ENCODE measurements around the gene PYM1. TPM values are rescaled to one million over a fixed set of nuclear protein-coding genes. Genes with fewer than 3 reads are reported as not detected.

Gene PYM1
- polyA plus RNA-seq, 1 experiment = 35.3 TPM

GRCh38 chr12:55930771-55931316 lies 3.1 kb upstream of the PYM1 start, which contains the start of gene DGKA:
Gene DGKA, plus strand, starts transcription at chr12:55931162. Its CDS starts 5,342 bp downstream, at chr12:55936504.
- Histone ChIP-seq H3K4me3 (ENCODE audit: low read depth, low read length) (peak within 1 kb of the TSS; percentile 89), H3K27me3 (ENCODE audit: control insufficient read depth, insufficient read depth, low read length) (no peaks in the 10 kb centered on the region), H3K9me3 (ENCODE audit: control insufficient read depth, insufficient read depth, low read length) (no peaks in the 10 kb centered on the region; the same call in 1 of the 2 replicates), H3K27ac (ENCODE audit: low read depth, low read length) (peak within 1 kb of the TSS; percentile 85)
- ChIA-PET CTCF (interaction anchor here (0.6 to 2.9 kb wide), 19 partner anchors 9 to 516 kb away, joined by 3 to 33 read pairs (median 4); partner anchors contain the start of genes DNAJC14, ORMDL2, RAB5B and SARNP), POLR2A (interaction anchor here (0.6 to 1.4 kb wide), 6 partner anchors 43 to 187 kb away, joined by 3 to 7 read pairs (median 4); partner anchors contain the start of genes DNAJC14, ORMDL2, RAB5B and SARNP)
- peak; percentile 60 for DNase-seq (ENCODE audit: low read depth, low spot score)
- TF ChIP-seq, protein P1, sequence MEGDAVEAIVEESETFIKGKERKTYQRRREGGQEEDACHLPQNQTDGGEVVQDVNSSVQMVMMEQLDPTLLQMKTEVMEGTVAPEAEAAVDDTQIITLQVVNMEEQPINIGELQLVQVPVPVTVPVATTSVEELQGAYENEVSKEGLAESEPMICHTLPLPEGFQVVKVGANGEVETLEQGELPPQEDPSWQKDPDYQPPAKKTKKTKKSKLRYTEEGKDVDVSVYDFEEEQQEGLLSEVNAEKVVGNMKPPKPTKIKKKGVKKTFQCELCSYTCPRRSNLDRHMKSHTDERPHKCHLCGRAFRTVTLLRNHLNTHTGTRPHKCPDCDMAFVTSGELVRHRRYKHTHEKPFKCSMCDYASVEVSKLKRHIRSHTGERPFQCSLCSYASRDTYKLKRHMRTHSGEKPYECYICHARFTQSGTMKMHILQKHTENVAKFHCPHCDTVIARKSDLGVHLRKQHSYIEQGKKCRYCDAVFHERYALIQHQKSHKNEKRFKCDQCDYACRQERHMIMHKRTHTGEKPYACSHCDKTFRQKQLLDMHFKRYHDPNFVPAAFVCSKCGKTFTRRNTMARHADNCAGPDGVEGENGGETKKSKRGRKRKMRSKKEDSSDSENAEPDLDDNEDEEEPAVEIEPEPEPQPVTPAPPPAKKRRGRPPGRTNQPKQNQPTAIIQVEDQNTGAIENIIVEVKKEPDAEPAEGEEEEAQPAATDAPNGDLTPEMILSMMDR (IDR thresholded peaks at IDR 0.05; ENCODE audit: low read depth, low read length) = peak; percentile 72

GRCh38 chr12:55929306-55929791 lies 1.7 kb upstream of the PYM1 start:
- no peak overlapping the region for H3K27ac ChIP-seq (ENCODE audit: low read depth, low read length)
- TF ChIP-seq, protein P1 (IDR thresholded peaks at IDR 0.05; ENCODE audit: low read depth, low read length) = no peak
- no peak for DNase-seq (ENCODE audit: low read depth, low spot score)
- POLR2A ChIA-PET = interaction anchor here (0.6 to 1.3 kb wide), 4 partner anchors 82 to 112 kb away, joined by 3 to 4 read pairs (median 3); partner anchors contain the start of genes ORMDL2 and SARNP
- CTCF ChIA-PET = interaction anchor here (1.3 to 2.9 kb wide), 5 partner anchors 11 to 190 kb away, joined by 3 to 33 read pairs (median 11); partner anchors contain the start of genes ORMDL2 and SARNP
- H3K9me3 ChIP-seq (ENCODE audit: control insufficient read depth, insufficient read depth, low read length) = no peaks in the 10 kb centered on the region; the same call in 1 of the 2 replicates
- no peak overlapping the region for H3K4me3 ChIP-seq (ENCODE audit: low read depth, low read length)
- no peaks in the 10 kb centered on the region for H3K27me3 ChIP-seq (ENCODE audit: control insufficient read depth, insufficient read depth, low read length)

DNA sequence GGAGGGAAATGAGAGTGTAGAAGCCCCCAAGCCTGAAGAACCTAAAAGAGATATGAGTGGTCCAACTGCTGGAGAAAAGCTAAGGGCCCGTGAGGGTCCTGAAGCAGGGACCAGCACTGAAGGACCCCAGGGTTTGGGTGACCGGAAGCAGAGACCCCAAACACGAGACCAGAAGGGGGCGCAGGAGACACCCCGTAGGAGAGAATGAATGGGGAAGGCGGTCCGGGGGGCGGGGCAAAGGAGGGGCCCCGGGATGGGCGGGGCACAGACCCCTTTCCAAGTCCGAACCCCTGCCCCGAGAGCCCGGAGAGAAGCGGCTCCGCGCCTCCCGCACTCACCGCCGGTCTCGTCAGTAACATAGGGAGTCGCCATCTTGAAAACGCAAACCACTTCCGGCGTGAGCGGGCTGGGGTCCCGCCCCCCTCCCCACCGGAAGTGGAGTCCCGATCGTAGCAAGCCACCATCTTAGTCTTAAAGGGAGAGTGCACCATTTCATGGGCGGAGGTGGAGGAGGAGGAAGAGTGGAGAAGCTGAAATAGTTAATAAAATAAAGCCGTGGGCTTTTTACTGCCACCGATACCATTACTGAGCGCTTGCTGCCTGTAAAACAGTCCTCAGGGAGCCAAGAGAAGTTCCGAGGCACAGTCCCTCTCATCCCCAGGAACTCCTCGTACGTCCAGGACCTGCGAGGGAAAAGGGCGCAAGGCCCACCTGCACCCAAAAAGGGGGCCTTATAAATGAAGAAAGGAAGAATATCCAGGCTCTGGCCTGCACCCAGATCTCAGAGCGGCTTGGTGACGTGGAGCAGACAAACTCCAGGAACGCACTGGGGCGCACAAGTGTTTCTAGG lies 731 bp downstream of the PYM1 start:
- peak overlapping the region; percentile 97 for H3K4me3 ChIP-seq (ENCODE audit: low read depth, low read length)
- no peaks in the 10 kb centered on the region for H3K27me3 ChIP-seq (ENCODE audit: control insufficient read depth, insufficient read depth, low read length)
- no peaks in the 10 kb centered on the region; the same call in 1 of the 2 replicates for H3K9me3 ChIP-seq (ENCODE audit: control insufficient read depth, insufficient read depth, low read length)
- ChIA-PET CTCF (interaction anchor here (0.6 to 2.5 kb wide), 44 partner anchors 9 to 198 kb away, joined by 3 to 23 read pairs (median 4); partner anchors contain the start of genes DNAJC14, ORMDL2, RAB5B and SARNP), POLR2A (interaction anchor here (0.6 to 2.5 kb wide), 8 partner anchors 13 to 705 kb away, joined by 3 to 22 read pairs (median 3); partner anchors contain the start of genes DNAJC14 and RAB5B)
- H3K27ac ChIP-seq (ENCODE audit: low read depth, low read length) = peak overlapping the region; percentile 93
- DNase-seq (ENCODE audit: low read depth, low spot score) = peak; percentile 74
- TF ChIP-seq, protein P1 (IDR thresholded peaks at IDR 0.05; ENCODE audit: low read depth, low read length) = peak; percentile 86

DNA sequence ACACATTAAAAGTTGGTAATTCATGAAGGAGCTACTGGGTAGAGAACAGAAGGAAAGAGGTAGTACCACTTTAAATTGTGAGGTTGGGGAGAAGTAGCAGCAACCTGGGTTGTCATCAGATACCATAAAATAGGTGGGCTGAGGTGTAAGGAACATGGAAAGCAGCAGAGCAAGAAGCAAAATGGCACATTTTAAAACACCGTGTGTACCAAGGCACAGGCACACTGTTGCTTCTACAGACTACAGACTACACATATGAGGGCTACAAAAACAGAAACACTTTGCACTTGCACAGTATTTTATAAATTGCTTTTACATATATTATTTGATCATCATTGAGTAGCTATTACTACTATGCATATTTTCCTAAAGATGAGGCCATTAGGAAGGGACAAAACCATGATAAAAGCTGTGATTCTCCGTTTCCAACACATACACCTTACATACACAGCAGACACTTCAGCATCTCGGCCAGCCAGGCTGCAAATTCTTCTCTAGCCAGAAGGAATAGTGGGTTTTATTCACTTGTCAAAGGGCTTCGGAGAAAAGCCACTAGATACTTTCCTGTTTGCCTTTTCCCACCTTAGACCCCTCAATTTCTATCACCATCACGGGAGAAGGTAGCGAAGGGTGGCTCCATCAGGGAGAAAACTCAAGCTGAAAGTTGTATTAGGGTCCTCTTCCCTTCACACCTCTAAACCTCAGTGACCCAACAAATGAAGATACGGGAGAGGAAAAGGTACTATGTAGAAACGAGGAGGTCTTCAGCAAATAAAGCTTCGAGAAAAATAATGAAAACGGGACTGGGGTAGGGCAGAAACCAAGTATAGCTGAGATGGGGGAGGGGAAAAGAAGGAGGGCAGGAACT lies 1.6 kb downstream of the PYM1 start:
- Histone ChIP-seq H3K4me3 (ENCODE audit: low read depth, low read length) (peak overlapping the region; percentile 97), H3K9me3 (ENCODE audit: control insufficient read depth, insufficient read depth, low read length) (no peaks in the 10 kb centered on the region; the same call in 1 of the 2 replicates), H3K27ac (ENCODE audit: low read depth, low read length) (peak overlapping the region; percentile 93), H3K27me3 (ENCODE audit: control insufficient read depth, insufficient read depth, low read length) (no peaks in the 10 kb centered on the region)
- TF ChIP-seq, protein P1 (IDR thresholded peaks at IDR 0.05; ENCODE audit: low read depth, low read length) = no peak
- ChIA-PET CTCF (interaction anchor here (0.6 to 2.5 kb wide), 37 partner anchors 9 to 197 kb away, joined by 3 to 23 read pairs (median 4); partner anchors contain the start of genes DNAJC14, ORMDL2, RAB5B and SARNP), POLR2A (interaction anchor here (0.8 to 2.5 kb wide), 4 partner anchors 32 to 96 kb away, joined by 3 to 22 read pairs (median 3); partner anchors contain the start of genes DNAJC14 and RAB5B)
- DNase-seq (ENCODE audit: low read depth, low spot score) = no peak
